Measurements from ENCODE around the gene CRISP3. TPM values are rescaled to one million over a fixed set of nuclear protein-coding genes. Genes with fewer than 3 reads are reported as not detected.

Gene CRISP3
- total RNA-seq, 1 donor from 2014 or later = not detected

DNA sequence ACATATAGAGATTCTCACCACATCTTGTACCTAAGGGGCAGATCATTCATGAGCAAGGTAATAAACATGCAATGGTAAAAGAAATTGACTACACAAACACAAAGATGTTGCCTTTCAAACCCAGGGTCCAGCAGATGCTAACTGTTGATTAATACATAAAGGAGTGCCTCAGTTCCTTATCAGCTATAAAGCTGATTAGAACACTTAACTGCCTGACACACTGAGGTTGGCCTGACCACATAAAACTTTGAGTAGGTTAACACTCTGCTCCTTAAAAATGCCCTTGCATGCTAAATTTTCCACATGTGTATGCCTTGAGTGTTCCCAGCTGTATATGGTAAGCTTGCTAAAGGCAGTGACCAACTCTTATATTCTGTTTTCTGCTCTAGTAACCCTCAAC, 45.7 kb downstream of the CRISP3 start:
- no peaks in the 10 kb centered on the region for H3K27me3 ChIP-seq (ENCODE audit: low read depth)
- TF ChIP-seq CTCF (IDR thresholded peaks at IDR 0.05; ENCODE audit: borderline replicate concordance) = no peak
- no peak overlapping the region for H3K4me3 ChIP-seq
- intact Hi-C loops (cut with micrococcal nuclease) = no loop called here
- no peak overlapping the region for H3K27ac ChIP-seq (replicated peaks)
- peaks cover 25% of the 10 kb centered on the region for H3K9me3 ChIP-seq (replicated peaks)
- no peak for DNase-seq
- no peaks in the 10 kb centered on the region for H3K4me1 ChIP-seq
- no peaks in the 10 kb centered on the region for H3K36me3 ChIP-seq

DNA sequence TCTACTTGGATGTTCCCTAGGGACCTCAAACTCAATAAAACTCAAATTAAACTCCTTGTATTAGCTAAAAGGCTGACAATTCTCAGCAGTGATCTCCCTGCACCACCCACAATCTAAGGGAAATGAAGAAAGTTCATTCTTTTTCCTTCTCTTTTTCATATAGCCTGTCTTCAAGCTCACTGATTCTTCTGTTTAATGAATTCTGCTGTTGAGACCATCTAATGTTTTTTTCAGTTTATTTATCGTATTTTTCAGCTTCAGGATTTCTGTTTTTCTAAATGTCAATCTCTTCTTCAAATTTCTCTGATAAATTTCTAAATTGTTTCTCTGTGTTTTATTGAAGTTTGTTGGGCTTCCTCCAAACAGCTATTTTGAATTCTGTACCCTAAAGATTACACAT, 50.7 kb downstream of the CRISP3 start:
- TF ChIP-seq CTCF (IDR thresholded peaks at IDR 0.05; ENCODE audit: borderline replicate concordance) = no peak
- H3K36me3 ChIP-seq = no peaks in the 10 kb centered on the region
- peaks cover 31% of the 10 kb centered on the region for H3K9me3 ChIP-seq (replicated peaks)
- H3K4me3 ChIP-seq = no peak overlapping the region
- no peak for DNase-seq
- H3K27ac ChIP-seq (replicated peaks) = no peak overlapping the region
- intact Hi-C loops (cut with micrococcal nuclease) = no loop called here
- H3K27me3 ChIP-seq (ENCODE audit: low read depth) = no peaks in the 10 kb centered on the region
- no peaks in the 10 kb centered on the region for H3K4me1 ChIP-seq

DNA sequence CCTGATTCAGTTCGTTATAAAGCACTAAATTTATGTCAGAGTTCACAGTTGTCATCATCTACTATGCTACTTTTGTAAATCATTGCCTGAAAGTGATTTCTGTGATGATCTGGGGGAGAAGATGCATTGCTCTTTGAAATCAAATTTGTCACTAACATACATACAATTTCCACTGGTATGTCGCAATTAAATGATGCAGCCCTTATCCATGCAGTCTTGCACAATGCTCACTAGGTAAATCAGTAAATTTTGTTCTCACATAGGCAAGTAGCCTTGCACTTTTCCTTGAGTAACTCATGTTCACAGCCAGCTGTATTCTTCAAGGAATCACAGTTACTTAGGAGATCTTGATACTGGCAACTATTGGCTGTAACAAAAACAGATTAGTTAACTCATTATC, 51.7 kb downstream of the CRISP3 start:
- TF ChIP-seq CTCF (IDR thresholded peaks at IDR 0.05; ENCODE audit: borderline replicate concordance) = no peak
- Histone ChIP-seq H3K27me3 (ENCODE audit: low read depth) (no peaks in the 10 kb centered on the region), H3K4me3 (no peak overlapping the region), H3K36me3 (no peaks in the 10 kb centered on the region), H3K4me1 (no peaks in the 10 kb centered on the region), H3K27ac (replicated peaks) (no peak overlapping the region), H3K9me3 (replicated peaks) (peaks cover 31% of the 10 kb centered on the region)
- intact Hi-C loops (cut with micrococcal nuclease) = no loop called here
- no peak for DNase-seq

Other genes starting within 250 kb of the CRISP3 start
- not detected for gene GLYATL3, start 244.5 kb downstream of the CRISP3 start, total RNA-seq
- 0.41 TPM for gene C6orf141, start 193.7 kb downstream of the CRISP3 start, total RNA-seq
- gene RHAG, start 107.5 kb downstream of the CRISP3 start, total RNA-seq = 0.44 TPM
- gene CRISP2, start 30.8 kb downstream of the CRISP3 start, total RNA-seq = not detected
- gene PGK2, start 42.9 kb upstream of the CRISP3 start, total RNA-seq = not detected
- not detected for gene CRISP1, start 122.1 kb upstream of the CRISP3 start, total RNA-seq
- not detected for gene DEFB114, start 219.8 kb upstream of the CRISP3 start, total RNA-seq
- not detected for gene DEFB113, start 225.2 kb upstream of the CRISP3 start, total RNA-seq